KMS-11 (cell line): ENCODE data around the gene COA7.

Experiments used
- H2AFZ ChIP-seq: fragments of 200-600 bp; sonication (generic); 2 replicates; pipeline ENCODE4 v1.6.1; 2016; ENCODE audit warnings: antibody characterized with exemption, mixed run types, low read depth
- H3K27ac ChIP-seq: fragments of 200-600 bp; sonication (generic); 2 replicates; pipeline ENCODE4 v1.6.1; 2016; ENCODE audit warnings: mild to moderate bottlenecking, mixed run types
- H3K27me3 ChIP-seq: fragments of 200-600 bp; sonication (generic); 2 replicates; pipeline ENCODE4 v1.6.1; 2017; ENCODE audit warnings: mild to moderate bottlenecking, low read depth, mixed run types, moderate library complexity; ENCODE audit not compliant: insufficient read depth
- H3K36me3 ChIP-seq: fragments of 200-600 bp; sonication (generic); 2 replicates; pipeline ENCODE4 v1.6.1; 2017; ENCODE audit warnings: mild to moderate bottlenecking, mixed run types; ENCODE audit not compliant: insufficient read depth
- H3K4me1 ChIP-seq: fragments of 200-600 bp; sonication (generic); 2 replicates; pipeline ENCODE4 v1.6.1; 2016; ENCODE audit warnings: mild to moderate bottlenecking, low read depth, mixed run types; ENCODE audit not compliant: poor library complexity, severe bottlenecking
- H3K4me2 ChIP-seq: fragments of 200-600 bp; sonication (generic); 2 replicates; pipeline ENCODE4 v1.7.0; 2016; ENCODE audit warnings: mild to moderate bottlenecking, mixed run types
- H3K4me3 ChIP-seq: fragments of 200-600 bp; sonication (generic); IDR thresholded peaks from 2 replicates; pipeline ENCODE4 v1.6.1; 2017; ENCODE audit warnings: low read depth, low read length, mixed read lengths; ENCODE audit not compliant: insufficient read depth
- H3K79me2 ChIP-seq: fragments of 200-600 bp; sonication (generic); 2 replicates; pipeline ENCODE4 v1.6.1; 2016; ENCODE audit warnings: low read depth, mixed run types; ENCODE audit not compliant: insufficient read depth
- H3K9ac ChIP-seq: fragments of 200-600 bp; sonication (generic); 2 replicates; pipeline ENCODE4 v1.6.1; 2016; ENCODE audit warnings: mild to moderate bottlenecking, mixed run types
- H4K20me1 ChIP-seq: fragments of 200-600 bp; sonication (generic); 2 replicates; pipeline ENCODE4 v1.6.1; 2016; ENCODE audit warnings: mild to moderate bottlenecking, mixed run types; ENCODE audit not compliant: insufficient read depth
- CTCF ChIP-seq: fragments of 200-600 bp; sonication (generic); conservative IDR thresholded peaks from 2 replicates; pipeline ENCODE4 v1.6.1; 2017; ENCODE audit warnings: low read depth, mild to moderate bottlenecking, antibody characterized with exemption, low read length, moderate library complexity, mixed read lengths

The COA7 gene

GRCh38 chr1:52680353-52680752 is 17.8 kb downstream of the COA7 start:
- no peak overlapping the region for H2AFZ ChIP-seq
- H3K4me2 ChIP-seq: no peak overlapping the region
- H3K9ac ChIP-seq: no peak overlapping the region
- no peaks in the 10 kb centered on the region for H3K4me1 ChIP-seq
- H3K79me2 ChIP-seq: no peaks in the 10 kb centered on the region
- H3K27me3 ChIP-seq: no peaks in the 10 kb centered on the region
- no peak overlapping the region for H3K4me3 ChIP-seq
- no peak for TF ChIP-seq CTCF
- H3K27ac ChIP-seq: no peak overlapping the region
- H4K20me1 ChIP-seq: no peaks in the 10 kb centered on the region
- H3K36me3 ChIP-seq: no peaks in the 10 kb centered on the region

- H3K4me3 ChIP-seq: no peak overlapping the region
- H4K20me1 ChIP-seq: no peaks in the 10 kb centered on the region
- no peaks in the 10 kb centered on the region for H3K36me3 ChIP-seq
- no peaks in the 10 kb centered on the region for H3K27me3 ChIP-seq
- H3K4me2 ChIP-seq: no peak overlapping the region
- no peaks in the 10 kb centered on the region for H3K79me2 ChIP-seq
- H3K27ac ChIP-seq: no peak overlapping the region
- no peak overlapping the region for H3K9ac ChIP-seq
- H2AFZ ChIP-seq: no peak overlapping the region
- no peak for TF ChIP-seq CTCF
- no peaks in the 10 kb centered on the region for H3K4me1 ChIP-seq
Observed at GRCh38 chr1:52679498-52679897, 18.6 kb downstream of the COA7 start.

GRCh38 chr1:52679048-52679447 is 19.1 kb downstream of the COA7 start:
- Histone ChIP-seq H3K36me3 (no peaks in the 10 kb centered on the region), H3K79me2 (no peaks in the 10 kb centered on the region), H3K4me1 (no peaks in the 10 kb centered on the region), H3K27ac (no peak overlapping the region), H3K4me2 (no peak overlapping the region), H2AFZ (no peak overlapping the region), H3K27me3 (no peaks in the 10 kb centered on the region), H3K9ac (no peak overlapping the region), H3K4me3 (no peak overlapping the region), H4K20me1 (no peaks in the 10 kb centered on the region)
- TF ChIP-seq CTCF: no peak

- Histone ChIP-seq H3K9ac (no peak overlapping the region), H3K79me2 (no peaks in the 10 kb centered on the region), H3K4me1 (no peaks in the 10 kb centered on the region), H3K27ac (no peak overlapping the region), H4K20me1 (no peaks in the 10 kb centered on the region), H2AFZ (no peak overlapping the region), H3K4me2 (no peak overlapping the region), H3K4me3 (no peak overlapping the region), H3K27me3 (no peaks in the 10 kb centered on the region), H3K36me3 (no peaks in the 10 kb centered on the region)
- no peak for TF ChIP-seq CTCF
Observed at GRCh38 chr1:52677076-52677806, 20.9 kb downstream of the COA7 start.
